BE2C (cell line): ENCODE results near the gene SYCE1.
"Not testable (repeated sequence)": the region's sequence is repeated elsewhere in the genome, so short reads cannot be mapped to it uniquely, and the experiment has no call there.

ENCODE experiments used
- DNase-seq: peaks from one replicate; pipeline ENCODE4 v3.0.0-alpha.2; 2020
- H3K27me3 ChIP-seq: fragments of 250-450 bp; sonication (Bioruptor Pico); 2 replicates; pipeline ENCODE4 v1.5.1; 2020; ENCODE audit warnings: mild to moderate bottlenecking
- H3K36me3 ChIP-seq: fragments of 250-450 bp; sonication (Bioruptor Pico); 2 replicates; pipeline ENCODE4 v1.5.1; 2020; ENCODE audit warnings: mild to moderate bottlenecking
- H3K4me1 ChIP-seq: fragments of 250-450 bp; sonication (Bioruptor Pico); 2 replicates; pipeline ENCODE4 v1.5.1; 2020
- H3K4me3 ChIP-seq: 2 replicates; pipeline ENCODE4 v1.5.1; 2011; ENCODE audit warnings: low read depth, low read length
- H3K9me3 ChIP-seq: fragments of 250-450 bp; sonication (Bioruptor Pico); 2 replicates; pipeline ENCODE4 v1.5.1; 2020
- CTCF ChIP-seq: IDR thresholded peaks from 2 replicates; pipeline ENCODE4 v1.5.1; 2012; ENCODE audit warnings: mild to moderate bottlenecking, low read depth, low read length

SYCE1 gene

GRCh38 chr10:133600657-133601056, 35.3 kb upstream of the SYCE1 start:
- Histone ChIP-seq H3K27me3 (no peaks in the 10 kb centered on the region), H3K9me3 (no peaks in the 10 kb centered on the region), H3K36me3 (no peaks in the 10 kb centered on the region), H3K4me3 (no peak overlapping the region), H3K4me1 (no peaks in the 10 kb centered on the region)
- no peak for TF ChIP-seq CTCF
- no peak for DNase-seq

GRCh38 chr10:133599869-133600268, 34.5 kb upstream of the SYCE1 start:
- not testable (repeated sequence) for H3K27me3 ChIP-seq, H3K4me3 ChIP-seq, H3K4me1 ChIP-seq, H3K9me3 ChIP-seq, DNase-seq, H3K36me3 ChIP-seq

DNA sequence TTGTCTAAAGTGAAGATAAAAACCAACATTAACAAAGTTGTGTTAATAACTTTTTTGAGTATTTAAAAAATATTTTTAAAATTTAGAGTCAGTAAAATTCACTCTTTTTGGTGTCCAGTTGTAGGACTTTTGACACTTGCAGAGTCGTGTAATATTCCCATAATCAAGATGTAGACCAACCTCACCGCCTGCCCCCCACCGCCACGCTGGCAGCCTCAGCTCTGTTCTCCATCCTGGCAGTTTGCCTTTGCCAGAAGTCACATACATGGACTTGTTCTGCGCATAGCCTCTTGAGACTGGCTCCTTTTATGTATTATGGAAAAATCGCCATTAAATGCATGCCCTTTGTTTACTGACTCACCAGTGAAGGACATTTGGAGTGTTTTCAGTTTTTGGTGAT, 27.3 kb upstream of the SYCE1 start:
- Histone ChIP-seq H3K9me3 (no peaks in the 10 kb centered on the region), H3K36me3 (no peaks in the 10 kb centered on the region), H3K4me1 (no peaks in the 10 kb centered on the region), H3K27me3 (peaks cover 26% of the 10 kb centered on the region), H3K4me3 (no peak overlapping the region)
- DNase-seq = no peak
- no peak for TF ChIP-seq CTCF

DNA sequence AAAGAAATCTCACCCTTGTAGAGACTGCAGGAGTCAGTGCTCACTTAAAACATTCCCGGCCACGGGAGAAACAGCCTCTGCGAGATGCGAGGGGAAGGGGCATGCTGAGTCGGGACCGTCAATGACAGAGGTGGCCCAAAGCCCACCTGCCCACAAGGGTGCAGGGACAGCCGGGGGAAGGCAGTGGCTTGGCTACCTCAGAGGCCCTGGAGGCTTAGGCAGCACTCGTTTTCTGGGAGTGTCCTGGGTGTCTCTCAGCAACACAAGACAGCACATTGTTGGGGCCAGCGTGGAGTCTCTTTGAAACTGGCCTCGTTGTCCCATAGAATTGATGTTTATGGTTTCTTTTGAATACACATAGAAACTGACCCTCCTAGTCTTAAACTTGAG, 25.6 kb upstream of the SYCE1 start:
- peaks cover 26% of the 10 kb centered on the region for H3K27me3 ChIP-seq
- no peak for DNase-seq
- H3K9me3 ChIP-seq = no peaks in the 10 kb centered on the region
- no peaks in the 10 kb centered on the region for H3K4me1 ChIP-seq
- TF ChIP-seq CTCF = no peak
- no peaks in the 10 kb centered on the region for H3K36me3 ChIP-seq
- H3K4me3 ChIP-seq = no peak overlapping the region

DNA sequence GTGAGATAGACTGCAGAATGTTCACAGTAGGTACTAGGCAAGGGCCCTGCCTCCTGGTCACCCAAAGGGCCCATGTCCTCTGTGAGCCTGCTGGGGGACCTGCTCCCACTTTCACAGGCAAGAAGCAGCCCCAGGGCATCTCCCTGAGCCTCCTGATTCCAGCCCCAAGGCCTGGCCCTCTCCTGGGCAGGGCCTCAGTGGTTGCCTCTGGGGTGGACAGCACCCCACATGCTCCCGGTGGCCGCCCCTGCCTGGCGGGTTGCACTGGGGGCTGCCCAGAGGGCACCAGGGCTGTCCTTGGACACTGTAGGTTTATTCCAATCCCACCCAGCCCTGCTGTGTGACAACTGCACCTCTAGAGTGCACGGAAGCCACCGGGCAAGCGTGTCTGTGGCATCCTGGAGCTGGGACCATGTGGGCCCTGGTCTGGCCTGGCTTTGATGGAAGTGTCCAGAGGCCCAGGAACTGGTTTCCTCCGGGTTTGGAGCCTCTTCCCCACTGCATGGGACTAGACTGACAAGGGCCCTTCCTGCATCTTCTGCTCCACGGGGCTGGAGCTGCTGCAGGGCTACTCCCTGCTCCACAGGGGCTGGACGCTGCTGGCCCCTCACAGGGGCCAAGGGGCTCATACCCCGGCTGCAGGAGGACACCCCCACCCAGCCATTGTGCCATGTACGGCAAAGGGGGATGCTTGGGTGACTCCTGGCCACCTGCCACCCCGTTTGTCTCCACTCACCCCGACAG, 25.0 kb upstream of the SYCE1 start:
- H3K27me3 ChIP-seq = peaks cover 26% of the 10 kb centered on the region
- no peak for TF ChIP-seq CTCF
- no peaks in the 10 kb centered on the region for H3K4me1 ChIP-seq
- H3K36me3 ChIP-seq = no peaks in the 10 kb centered on the region
- DNase-seq = no peak
- no peaks in the 10 kb centered on the region for H3K9me3 ChIP-seq
- no peak overlapping the region for H3K4me3 ChIP-seq

DNA sequence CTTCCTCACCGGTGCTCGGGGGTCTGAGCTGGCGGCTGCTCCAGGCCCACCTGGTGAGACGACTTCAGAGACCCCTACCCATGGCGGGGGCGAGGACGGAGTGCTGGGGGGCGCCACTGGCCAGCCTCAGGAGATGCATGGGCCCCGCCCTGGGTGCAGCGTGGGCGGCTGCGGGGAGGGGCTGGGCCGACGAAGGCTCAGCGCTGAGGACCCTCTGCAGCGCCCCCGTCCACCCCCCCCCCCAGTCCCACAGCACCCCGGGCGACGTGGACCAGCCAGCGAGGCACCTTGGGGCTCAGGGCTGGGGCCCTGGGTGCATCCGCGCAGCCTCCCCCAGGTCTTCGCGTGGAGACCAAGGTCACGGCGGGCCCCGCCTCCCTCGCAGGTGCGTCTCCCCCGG, 11.7 kb upstream of the SYCE1 start:
- not testable (repeated sequence) for H3K27me3 ChIP-seq, H3K4me3 ChIP-seq, H3K9me3 ChIP-seq, DNase-seq, H3K36me3 ChIP-seq, H3K4me1 ChIP-seq

DNA sequence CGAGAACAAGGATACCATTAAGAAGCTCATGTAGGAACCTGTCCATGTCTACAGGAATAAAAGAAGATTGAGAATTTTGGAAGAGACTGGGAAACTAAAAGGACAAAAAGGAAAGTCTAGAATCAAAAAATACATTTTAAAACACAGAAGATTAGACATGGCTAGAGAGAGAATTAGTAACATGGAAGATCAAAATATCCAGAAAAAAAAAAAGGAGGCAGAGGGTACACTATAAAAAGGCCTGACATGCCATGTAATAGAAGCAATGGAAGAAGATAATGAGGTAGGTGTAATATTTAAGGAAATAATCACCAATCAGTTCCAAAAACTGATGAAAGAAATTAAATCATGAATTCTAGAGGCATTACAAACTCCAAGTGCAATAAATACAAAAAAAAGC, 8.1 kb upstream of the SYCE1 start:
- H3K9me3 ChIP-seq, H3K4me3 ChIP-seq, H3K36me3 ChIP-seq, H3K4me1 ChIP-seq, H3K27me3 ChIP-seq, DNase-seq: not testable (repeated sequence)

DNA sequence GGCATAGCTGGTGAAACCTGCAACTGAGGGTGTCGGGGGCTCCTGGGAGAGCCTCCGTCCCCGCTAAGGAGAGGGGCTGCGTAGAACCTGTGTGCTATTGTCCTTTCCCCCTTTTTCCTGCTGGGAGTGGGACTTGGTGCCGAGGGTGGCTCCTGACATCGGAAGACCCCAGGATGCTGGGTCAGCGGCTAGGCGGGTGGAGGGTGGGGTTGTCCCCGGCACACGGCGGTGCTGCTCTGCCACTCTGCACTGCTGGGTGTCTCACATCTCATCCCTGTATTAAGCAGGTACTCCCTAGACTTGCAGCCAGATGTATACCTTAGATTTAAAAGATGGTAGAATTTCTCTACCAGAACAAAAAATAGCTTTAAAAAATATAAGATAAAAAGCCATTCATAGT, 6.7 kb upstream of the SYCE1 start:
- not testable (repeated sequence) for DNase-seq, H3K36me3 ChIP-seq, H3K4me1 ChIP-seq, H3K27me3 ChIP-seq, H3K9me3 ChIP-seq, H3K4me3 ChIP-seq

GRCh38 chr10:133569801-133570200, 4.4 kb upstream of the SYCE1 start:
- H3K36me3 ChIP-seq, H3K4me3 ChIP-seq, H3K9me3 ChIP-seq: not testable (repeated sequence)

GRCh38 chr10:133568831-133569527, 3.6 kb upstream of the SYCE1 start:
- H3K27me3 ChIP-seq, DNase-seq, H3K9me3 ChIP-seq, H3K36me3 ChIP-seq, H3K4me1 ChIP-seq, H3K4me3 ChIP-seq: not testable (repeated sequence)

More at GRCh38 chr10:133569801-133570200, 4.4 kb upstream of the SYCE1 start:
- not testable (repeated sequence) for DNase-seq, H3K4me1 ChIP-seq, H3K27me3 ChIP-seq
